ENCODE measurements around the gene SERTAD2.

- TF ChIP-seq, protein P1, sequence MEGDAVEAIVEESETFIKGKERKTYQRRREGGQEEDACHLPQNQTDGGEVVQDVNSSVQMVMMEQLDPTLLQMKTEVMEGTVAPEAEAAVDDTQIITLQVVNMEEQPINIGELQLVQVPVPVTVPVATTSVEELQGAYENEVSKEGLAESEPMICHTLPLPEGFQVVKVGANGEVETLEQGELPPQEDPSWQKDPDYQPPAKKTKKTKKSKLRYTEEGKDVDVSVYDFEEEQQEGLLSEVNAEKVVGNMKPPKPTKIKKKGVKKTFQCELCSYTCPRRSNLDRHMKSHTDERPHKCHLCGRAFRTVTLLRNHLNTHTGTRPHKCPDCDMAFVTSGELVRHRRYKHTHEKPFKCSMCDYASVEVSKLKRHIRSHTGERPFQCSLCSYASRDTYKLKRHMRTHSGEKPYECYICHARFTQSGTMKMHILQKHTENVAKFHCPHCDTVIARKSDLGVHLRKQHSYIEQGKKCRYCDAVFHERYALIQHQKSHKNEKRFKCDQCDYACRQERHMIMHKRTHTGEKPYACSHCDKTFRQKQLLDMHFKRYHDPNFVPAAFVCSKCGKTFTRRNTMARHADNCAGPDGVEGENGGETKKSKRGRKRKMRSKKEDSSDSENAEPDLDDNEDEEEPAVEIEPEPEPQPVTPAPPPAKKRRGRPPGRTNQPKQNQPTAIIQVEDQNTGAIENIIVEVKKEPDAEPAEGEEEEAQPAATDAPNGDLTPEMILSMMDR (conservative IDR thresholded peaks at IDR 0.05; ENCODE audit: low read depth in 2 of 2): no peak
- TF ChIP-seq EZH2phosphoT487 (IDR thresholded peaks at IDR 0.05; ENCODE audit: unreplicated experiment) (no peak), POLR2AphosphoS5 (IDR thresholded peaks at IDR 0.05; ENCODE audit: low read depth) (no peak), EZH2 (IDR thresholded peaks at IDR 0.05; ENCODE audit: low read depth, unreplicated experiment) (no peak), STAT1 (IDR thresholded peaks at IDR 0.05; ENCODE audit: unreplicated experiment) (no peak), REST (IDR thresholded peaks at IDR 0.05; ENCODE audit: unreplicated experiment) (no peak)
These were observed 13.2 kb upstream of the SERTAD2 start for GRCh38 chr2:64666810-64667438.

All from GM23338 (cell line).